Smooth muscle cell (in vitro differentiated cells): ENCODE results near the gene PDRG1. TPM values are rescaled to one million over a fixed set of nuclear protein-coding genes. Genes with fewer than 3 reads are reported as not detected.

ENCODE experiments used
- DNase-seq: peaks from one replicate; lab custom pipeline; 2025; ENCODE audit not compliant: unreplicated experiment; lab: John Stamatoyannopoulos, UW
- H2AFZ ChIP-seq: fragments of 200-600 bp; sonication (generic); 2 replicates; pipeline ENCODE4 v1.6.0; 2016; ENCODE audit warnings: antibody characterized with exemption, low read depth, mild to moderate bottlenecking
- H3F3A ChIP-seq: fragments of 200-600 bp; sonication (generic); 2 replicates; pipeline ENCODE4 v1.6.0; 2017; ENCODE audit warnings: antibody characterized with exemption, low read depth
- H3K27ac ChIP-seq: fragments of 200-600 bp; sonication (generic); 2 replicates; pipeline ENCODE4 v1.5.1; 2016; ENCODE audit warnings: low read depth, mild to moderate bottlenecking
- H3K27me3 ChIP-seq: fragments of 200-600 bp; sonication (generic); 2 replicates; pipeline ENCODE4 v1.6.1; 2016; ENCODE audit warnings: low read depth, mild to moderate bottlenecking
- H3K36me3 ChIP-seq: fragments of 200-600 bp; sonication (generic); 2 replicates; pipeline ENCODE4 v1.5.1; 2016; ENCODE audit warnings: low read depth
- H3K4me1 ChIP-seq: fragments of 200-600 bp; sonication (generic); 2 replicates; pipeline ENCODE4 v1.5.1; 2016; ENCODE audit warnings: low read depth
- H3K4me2 ChIP-seq: fragments of 200-600 bp; sonication (generic); 2 replicates; pipeline ENCODE4 v1.6.0; 2016; ENCODE audit warnings: mild to moderate bottlenecking
- H3K4me3 ChIP-seq: fragments of 200-600 bp; sonication (generic); 2 replicates; pipeline ENCODE4 v1.5.1; 2016; ENCODE audit warnings: mild to moderate bottlenecking
- H3K79me2 ChIP-seq: fragments of 200-600 bp; sonication (generic); 2 replicates; pipeline ENCODE4 v1.6.0; 2016; ENCODE audit warnings: low read depth, mild to moderate bottlenecking
- H3K9ac ChIP-seq: fragments of 200-600 bp; sonication (generic); 2 replicates; pipeline ENCODE4 v1.6.0; 2016; ENCODE audit warnings: low read depth
- H3K9me3 ChIP-seq: fragments of 200-600 bp; sonication (generic); replicated peaks from 2 replicates; pipeline ENCODE4 v1.5.1; 2016; ENCODE audit warnings: low read depth
- H4K20me1 ChIP-seq: fragments of 200-600 bp; sonication (generic); 2 replicates; pipeline ENCODE4 v1.6.0; 2016; ENCODE audit warnings: low read depth
- WGBS: methylation state at CpG from one replicate; pipeline ENCODE4 v1.1.7; 2016; ENCODE audit warnings: low lambda C conversion rate; 5-methylcytosine and 5-hydroxymethylcytosine counted together
- polyA plus RNA-seq: library from polyadenylated mRNA; unstranded; fragments of >200 nt; fragmentation: Nextera tagmentation; extraction: Ambion mirVana; gene quantifications from 2 replicates; pipeline ENCODE4 v1.2.1, GENCODE V29; 2016
- total RNA-seq: library from RNA; depleted of rRNA; stranded (reverse); fragments of >200 nt; gene quantifications from 2 replicates; pipeline ENCODE4 v1.2.3, GENCODE V29; 2014
- TF ChIP-seq, protein P1 (sequence below): fragments of 200-600 bp; sonication (generic); IDR thresholded peaks from 2 replicates; pipeline ENCODE4 v1.5.1; 2017; ENCODE audit warnings: borderline replicate concordance, mild to moderate bottlenecking, antibody characterized with exemption; ENCODE audit not compliant: insufficient read depth, poor library complexity, severe bottlenecking

Gene PDRG1
- total and polyA plus RNA-seq, 2 experiments from 2014 or later = 8.1 to 30.3 TPM

DNA sequence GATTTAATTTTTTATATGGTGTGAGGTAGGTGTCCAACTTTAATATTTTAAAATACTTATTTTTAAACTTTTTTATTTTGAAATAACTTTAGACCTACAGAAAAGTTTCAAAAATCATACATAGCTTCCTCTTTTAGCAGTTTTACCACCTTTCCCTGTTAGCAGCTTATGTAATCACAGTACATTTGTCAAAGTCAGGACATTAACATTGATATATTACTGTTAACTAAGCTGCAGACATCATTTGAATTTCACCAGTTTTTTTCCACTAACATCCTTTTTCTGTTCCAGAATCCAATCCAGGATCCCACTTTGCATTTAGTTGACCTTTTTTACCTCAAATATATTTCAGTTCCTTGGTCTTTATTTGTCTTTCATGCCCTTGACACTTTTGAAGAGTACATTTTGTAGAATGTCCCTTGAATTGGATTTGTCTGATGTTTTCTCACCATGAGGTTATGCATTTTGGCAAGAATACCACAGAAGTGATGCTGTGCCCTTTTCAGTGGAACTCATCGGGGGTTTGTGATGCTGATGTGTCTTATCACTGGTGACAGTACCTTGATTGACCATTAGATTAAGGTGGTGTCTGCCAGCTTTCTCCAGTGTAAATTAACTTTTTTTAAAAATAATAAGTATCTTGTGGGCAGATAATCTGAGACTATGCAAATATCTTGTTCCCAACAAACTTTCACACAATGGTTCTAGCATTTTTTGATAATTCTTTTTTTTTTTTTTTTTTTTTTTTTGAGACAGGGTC is 48.0 kb downstream of the PDRG1 start:
- no peak overlapping the region for H3K27ac ChIP-seq
- H3K4me2 ChIP-seq = no peak overlapping the region
- no peaks in the 10 kb centered on the region for H3K36me3 ChIP-seq
- H3K27me3 ChIP-seq = no peaks in the 10 kb centered on the region
- no peak for DNase-seq
- no peaks in the 10 kb centered on the region for H4K20me1 ChIP-seq
- H3K79me2 ChIP-seq = no peaks in the 10 kb centered on the region
- no peaks in the 10 kb centered on the region for H3K9me3 ChIP-seq
- no peaks in the 10 kb centered on the region for H3K4me1 ChIP-seq
- TF ChIP-seq, protein P1, sequence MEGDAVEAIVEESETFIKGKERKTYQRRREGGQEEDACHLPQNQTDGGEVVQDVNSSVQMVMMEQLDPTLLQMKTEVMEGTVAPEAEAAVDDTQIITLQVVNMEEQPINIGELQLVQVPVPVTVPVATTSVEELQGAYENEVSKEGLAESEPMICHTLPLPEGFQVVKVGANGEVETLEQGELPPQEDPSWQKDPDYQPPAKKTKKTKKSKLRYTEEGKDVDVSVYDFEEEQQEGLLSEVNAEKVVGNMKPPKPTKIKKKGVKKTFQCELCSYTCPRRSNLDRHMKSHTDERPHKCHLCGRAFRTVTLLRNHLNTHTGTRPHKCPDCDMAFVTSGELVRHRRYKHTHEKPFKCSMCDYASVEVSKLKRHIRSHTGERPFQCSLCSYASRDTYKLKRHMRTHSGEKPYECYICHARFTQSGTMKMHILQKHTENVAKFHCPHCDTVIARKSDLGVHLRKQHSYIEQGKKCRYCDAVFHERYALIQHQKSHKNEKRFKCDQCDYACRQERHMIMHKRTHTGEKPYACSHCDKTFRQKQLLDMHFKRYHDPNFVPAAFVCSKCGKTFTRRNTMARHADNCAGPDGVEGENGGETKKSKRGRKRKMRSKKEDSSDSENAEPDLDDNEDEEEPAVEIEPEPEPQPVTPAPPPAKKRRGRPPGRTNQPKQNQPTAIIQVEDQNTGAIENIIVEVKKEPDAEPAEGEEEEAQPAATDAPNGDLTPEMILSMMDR = no peak
- no peak overlapping the region for H3K4me3 ChIP-seq
- WGBS = 86% methylated on average over 1 of the region's 1 CpG
- H3F3A ChIP-seq = no peaks in the 10 kb centered on the region
- no peak overlapping the region for H3K9ac ChIP-seq
- H2AFZ ChIP-seq = no peak overlapping the region

DNA sequence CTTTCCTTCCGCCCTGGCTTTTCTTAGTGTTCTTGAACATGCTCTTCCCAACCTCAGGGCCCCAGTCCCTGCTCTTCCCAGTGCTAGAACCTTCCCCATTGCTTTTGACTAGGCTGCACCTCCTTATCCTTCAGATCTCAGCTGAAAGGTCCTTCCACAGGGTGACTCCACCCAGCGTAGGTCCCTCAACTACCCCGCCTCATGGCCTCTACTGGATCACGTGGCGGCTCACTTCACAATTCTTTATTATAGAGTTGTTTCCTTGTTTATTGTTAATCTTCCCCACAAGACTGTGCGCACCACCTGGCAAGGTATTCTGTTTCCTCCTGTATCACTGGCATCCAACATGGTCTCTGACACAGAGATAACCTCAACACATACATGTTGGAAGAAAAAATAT is 50.2 kb downstream of the PDRG1 start:
- H3K36me3 ChIP-seq = no peaks in the 10 kb centered on the region

DNA sequence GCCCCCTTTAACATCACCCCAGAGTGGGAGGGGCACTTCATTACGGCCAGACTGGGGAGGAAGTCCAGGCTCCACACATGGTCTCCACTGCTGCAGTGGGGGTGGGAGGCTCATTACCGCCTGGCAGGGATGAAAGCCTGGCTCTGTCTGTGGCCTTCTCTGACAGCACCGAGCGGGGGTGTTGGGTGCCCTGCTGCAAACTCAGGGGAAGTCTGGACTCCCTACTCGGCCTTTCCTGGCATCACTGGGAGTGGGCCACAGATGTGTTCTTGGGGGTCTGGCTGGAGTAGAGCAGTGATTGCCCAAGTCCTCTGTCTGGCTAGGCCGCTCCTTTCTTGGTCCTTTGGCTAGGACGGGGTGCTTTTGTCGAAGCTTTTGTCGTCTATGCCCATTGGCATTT is 54.3 kb downstream of the PDRG1 start:
- WGBS = 71% methylated on average over 9 of the region's 9 CpGs
- Histone ChIP-seq H3K27me3 (no peaks in the 10 kb centered on the region), H3K4me1 (no peaks in the 10 kb centered on the region), H3K4me3 (no peak overlapping the region), H3K9me3 (no peaks in the 10 kb centered on the region), H3K9ac (no peak overlapping the region), H2AFZ (no peak overlapping the region), H3K27ac (no peak overlapping the region), H4K20me1 (no peaks in the 10 kb centered on the region), H3K36me3 (no peaks in the 10 kb centered on the region), H3K4me2 (no peak overlapping the region), H3F3A (no peaks in the 10 kb centered on the region), H3K79me2 (no peaks in the 10 kb centered on the region)
- TF ChIP-seq, protein P1 = no peak
- no peak for DNase-seq

More for the DNA sequence above, 50.2 kb downstream of the PDRG1 start:
- H4K20me1 ChIP-seq = no peaks in the 10 kb centered on the region
- no peaks in the 10 kb centered on the region for H3K9me3 ChIP-seq
- H2AFZ ChIP-seq = no peak overlapping the region
- H3K27ac ChIP-seq = no peak overlapping the region
- no peaks in the 10 kb centered on the region for H3K4me1 ChIP-seq
- H3K79me2 ChIP-seq = no peaks in the 10 kb centered on the region
- no peak overlapping the region for H3K9ac ChIP-seq
- no peak overlapping the region for H3K4me2 ChIP-seq
- H3K4me3 ChIP-seq = no peak overlapping the region
- no peaks in the 10 kb centered on the region for H3K27me3 ChIP-seq
- no peaks in the 10 kb centered on the region for H3F3A ChIP-seq
- DNase-seq = no peak
- 88% methylated on average over 6 of the region's 6 CpGs for WGBS
- TF ChIP-seq, protein P1 = no peak

- H3F3A ChIP-seq = no peaks in the 10 kb centered on the region
- no peak overlapping the region for H3K27ac ChIP-seq
- WGBS = 95% methylated on average over 9 of the region's 9 CpGs
- H3K9ac ChIP-seq = no peak overlapping the region
- no peaks in the 10 kb centered on the region for H3K79me2 ChIP-seq
- H3K27me3 ChIP-seq = no peaks in the 10 kb centered on the region
- no peak overlapping the region for H2AFZ ChIP-seq
- TF ChIP-seq, protein P1 = no peak
- DNase-seq = no peak
- H4K20me1 ChIP-seq = no peaks in the 10 kb centered on the region
- H3K4me2 ChIP-seq = no peak overlapping the region
- no peaks in the 10 kb centered on the region for H3K4me1 ChIP-seq
- no peak overlapping the region for H3K4me3 ChIP-seq
- H3K9me3 ChIP-seq = no peaks in the 10 kb centered on the region
- H3K36me3 ChIP-seq = no peaks in the 10 kb centered on the region
Observed at GRCh38 chr20:31896049-31896448, 55.8 kb downstream of the PDRG1 start.
